ENCODE results near the gene DNAJC8. TPM values are rescaled to one million over a fixed set of nuclear protein-coding genes. Genes with fewer than 3 reads are reported as not detected.

Gene DNAJC8
- 100 to 1,000 TPM in 1 of 2 donors, 10 to 100 TPM in 1; 95.4 to 103 TPM for total RNA-seq

- peaks cover 11 to 15% of the 10 kb centered on the region in 2 donors for H3K36me3 Mint-ChIP-seq
- peak; percentile 90 to 93 for DNase-seq (ENCODE audit: low spot score in 2 of 2)
- H3K27ac Mint-ChIP-seq, result peak within 1 kb of the TSS; percentile 95 to 100
- peak; percentile 68 to 76 for ATAC-seq
- no peaks in the 10 kb centered on the region for H3K9me3 Mint-ChIP-seq
These were observed at the start of gene DNAJC8 for GRCh38 chr1:28232558-28233263. Gene DNAJC8 (minus strand): TSS chr1:28233029. CDS start chr1:28232998, 31 bp downstream.

- peak in 1 of 2 donors; percentile 12 for ATAC-seq
- H3K27ac Mint-ChIP-seq, result peak overlapping the region in 1 of 2 donors; percentile 63
- peaks cover 0 to 4% of the 10 kb centered on the region in 2 donors for H3K36me3 Mint-ChIP-seq
- DNase-seq (ENCODE audit: low spot score in 2 of 2), result no peak
- no peaks in the 10 kb centered on the region for H3K9me3 Mint-ChIP-seq
These were observed 49.0 kb upstream of the DNAJC8 start for GRCh38 chr1:28281608-28282425.

GRCh38 chr1:28280977-28281381 lies 48.1 kb upstream of the DNAJC8 start:
- H3K36me3 Mint-ChIP-seq, result peaks cover 0 to 4% of the 10 kb centered on the region in 2 donors
- no peaks in the 10 kb centered on the region for H3K9me3 Mint-ChIP-seq
- ATAC-seq, result no peak
- peak overlapping the region; percentile 48 to 92 for H3K27ac Mint-ChIP-seq
- no peak for DNase-seq (ENCODE audit: low spot score in 2 of 2)

GRCh38 chr1:28280501-28280900 lies 47.7 kb upstream of the DNAJC8 start:
- DNase-seq (ENCODE audit: low spot score in 2 of 2) (no peak), ATAC-seq (no peak)
- Mint-ChIP-seq H3K36me3 (peaks cover 0 to 4% of the 10 kb centered on the region in 2 donors), H3K9me3 (no peaks in the 10 kb centered on the region), H3K27ac (peak overlapping the region in 1 of 2 donors; percentile 48)

- H3K27ac Mint-ChIP-seq, result no peak overlapping the region
- ATAC-seq (no peak), DNase-seq (ENCODE audit: low spot score in 2 of 2) (no peak)
- peaks cover 0 to 4% of the 10 kb centered on the region in 2 donors for H3K36me3 Mint-ChIP-seq
- no peaks in the 10 kb centered on the region for H3K9me3 Mint-ChIP-seq
These were observed 46.9 kb upstream of the DNAJC8 start for GRCh38 chr1:28279721-28280120.

- H3K27ac Mint-ChIP-seq, result no peak overlapping the region
- DNase-seq (ENCODE audit: low spot score in 2 of 2) (no peak), ATAC-seq (no peak)
- no peaks in the 10 kb centered on the region for H3K9me3 Mint-ChIP-seq
- H3K36me3 Mint-ChIP-seq, result peaks cover 0 to 10% of the 10 kb centered on the region in 2 donors
These were observed 45.9 kb upstream of the DNAJC8 start for GRCh38 chr1:28278763-28279162.

- H3K27ac Mint-ChIP-seq, result peak overlapping the region in 1 of 2 donors; percentile 55
- peaks cover 0 to 12% of the 10 kb centered on the region in 2 donors for H3K36me3 Mint-ChIP-seq
These were observed 40.5 kb upstream of the DNAJC8 start for GRCh38 chr1:28273216-28273860.

GRCh38 chr1:28272215-28272852 lies 39.5 kb upstream of the DNAJC8 start:
- DNase-seq (ENCODE audit: low spot score in 2 of 2), result no peak
- peaks cover 0 to 12% of the 10 kb centered on the region in 2 donors for H3K36me3 Mint-ChIP-seq
- ATAC-seq, result no peak
- no peaks in the 10 kb centered on the region for H3K9me3 Mint-ChIP-seq
- H3K27ac Mint-ChIP-seq, result no peak overlapping the region

More at GRCh38 chr1:28273216-28273860, 40.5 kb upstream of the DNAJC8 start:
- ATAC-seq, result no peak
- no peak for DNase-seq (ENCODE audit: low spot score in 2 of 2)
- H3K9me3 Mint-ChIP-seq, result no peaks in the 10 kb centered on the region

- ATAC-seq, result no peak
- Mint-ChIP-seq H3K36me3 (peaks cover 0 to 12% of the 10 kb centered on the region in 2 donors), H3K27ac (no peak overlapping the region), H3K9me3 (no peaks in the 10 kb centered on the region)
- DNase-seq (ENCODE audit: low spot score in 2 of 2), result no peak
These were observed 36.7 kb upstream of the DNAJC8 start for GRCh38 chr1:28269529-28269928.

- ATAC-seq (no peak), DNase-seq (ENCODE audit: low spot score in 2 of 2) (no peak)
- Mint-ChIP-seq H3K27ac (peak overlapping the region in 1 of 2 donors; percentile 62), H3K36me3 (no peaks in the 10 kb centered on the region), H3K9me3 (no peaks in the 10 kb centered on the region)
These were observed 34.8 kb upstream of the DNAJC8 start for GRCh38 chr1:28267633-28268032.

GRCh38 chr1:28266920-28267322 lies 34.1 kb upstream of the DNAJC8 start:
- Mint-ChIP-seq H3K9me3 (no peaks in the 10 kb centered on the region), H3K27ac (no peak overlapping the region), H3K36me3 (no peaks in the 10 kb centered on the region)
- ATAC-seq (no peak), DNase-seq (ENCODE audit: low spot score in 2 of 2) (no peak)

GRCh38 chr1:28265577-28265976 lies 32.7 kb upstream of the DNAJC8 start:
- ATAC-seq, result no peak
- peaks cover 8 to 9% of the 10 kb centered on the region in 2 donors for H3K36me3 Mint-ChIP-seq
- H3K9me3 Mint-ChIP-seq, result no peaks in the 10 kb centered on the region
- no peak overlapping the region for H3K27ac Mint-ChIP-seq
- DNase-seq (ENCODE audit: low spot score in 2 of 2), result no peak

GRCh38 chr1:28264897-28265296 lies 32.1 kb upstream of the DNAJC8 start:
- Mint-ChIP-seq H3K36me3 (peaks cover 8 to 9% of the 10 kb centered on the region in 2 donors), H3K27ac (no peak overlapping the region)
- no peak for ATAC-seq

GRCh38 chr1:28260803-28261174 lies 28.0 kb upstream of the DNAJC8 start:
- no peak for ATAC-seq
- peak overlapping the region in 1 of 2 donors; percentile 51 for H3K27ac Mint-ChIP-seq
- DNase-seq (ENCODE audit: low spot score in 2 of 2), result no peak
- H3K9me3 Mint-ChIP-seq, result peaks cover 3 to 4% of the 10 kb centered on the region in 2 donors
- peaks cover 8 to 15% of the 10 kb centered on the region in 2 donors for H3K36me3 Mint-ChIP-seq

More at GRCh38 chr1:28264897-28265296, 32.1 kb upstream of the DNAJC8 start:
- no peaks in the 10 kb centered on the region for H3K9me3 Mint-ChIP-seq
- DNase-seq (ENCODE audit: low spot score in 2 of 2), result no peak

- DNase-seq (ENCODE audit: low spot score in 2 of 2) (peak; percentile 39 to 65), ATAC-seq (no peak)
- peaks cover 3 to 4% of the 10 kb centered on the region in 2 donors for H3K9me3 Mint-ChIP-seq
- peaks cover 8 to 15% of the 10 kb centered on the region in 2 donors for H3K36me3 Mint-ChIP-seq
- H3K27ac Mint-ChIP-seq, result peak overlapping the region in 1 of 2 donors; percentile 99
These were observed 27.3 kb upstream of the DNAJC8 start for GRCh38 chr1:28259934-28260802.
